Mesendoderm (in vitro differentiated cells): ENCODE data around the gene FAAP100.

Source experiments
- DNase-seq: peaks from one replicate; pipeline ENCODE4 v3.0.0; 2013
- H2AK5ac ChIP-seq: 2 replicates; pipeline ENCODE4 v1.6.1; 2013; ENCODE audit warnings: low read length, inconsistent platforms
- H2BK120ac ChIP-seq: 2 replicates; pipeline ENCODE4 v1.6.1; 2013; ENCODE audit warnings: low read depth, mild to moderate bottlenecking, low read length, moderate library complexity, mixed read lengths
- H2BK15ac ChIP-seq: replicated peaks from 2 replicates; pipeline ENCODE4 v1.6.1; 2013; ENCODE audit warnings: low read depth, mild to moderate bottlenecking, moderate library complexity
- H2BK5ac ChIP-seq: 2 replicates; pipeline ENCODE4 v1.6.1; 2013; ENCODE audit warnings: low read length, inconsistent platforms
- H3K18ac ChIP-seq: 2 replicates; pipeline ENCODE4 v1.6.1; 2013; ENCODE audit warnings: mild to moderate bottlenecking, low read length, mixed read lengths
- H3K23ac ChIP-seq: one replicate; pipeline ENCODE4 v1.6.1; 2013; ENCODE audit warnings: low read length
- H3K27ac ChIP-seq: 2 replicates; pipeline ENCODE4 v1.5.1; 2013; ENCODE audit warnings: low read depth, mild to moderate bottlenecking, inconsistent platforms, low read length, moderate library complexity
- H3K27me3 ChIP-seq: 2 replicates; pipeline ENCODE4 v1.6.1; 2013; ENCODE audit warnings: low read length, control low read depth, mild to moderate bottlenecking, inconsistent platforms; ENCODE audit not compliant: insufficient read depth, poor library complexity
- H3K36me3 ChIP-seq: 2 replicates; pipeline ENCODE4 v1.6.1; 2013; ENCODE audit warnings: low read length, inconsistent platforms; ENCODE audit not compliant: control insufficient read depth, insufficient read depth
- H3K4ac ChIP-seq: one replicate; pipeline ENCODE4 v1.6.1; 2013; ENCODE audit warnings: low read depth, mild to moderate bottlenecking, low read length, moderate library complexity
- H3K4me1 ChIP-seq: 2 replicates; pipeline ENCODE4 v1.6.1; 2013; ENCODE audit warnings: low read depth, low read length, inconsistent platforms; ENCODE audit not compliant: control insufficient read depth
- H3K4me2 ChIP-seq: 2 replicates; pipeline ENCODE4 v1.6.1; 2013; ENCODE audit warnings: low read length
- H3K4me3 ChIP-seq: 2 replicates; pipeline ENCODE4 v1.5.1; 2013; ENCODE audit warnings: mild to moderate bottlenecking, low read length
- H3K56ac ChIP-seq: one replicate; pipeline ENCODE4 v1.6.1; 2013; ENCODE audit warnings: low read length
- H3K79me1 ChIP-seq: 2 replicates; pipeline ENCODE4 v1.6.1; 2013; ENCODE audit warnings: low read length, inconsistent platforms
- H3K79me2 ChIP-seq: 2 replicates; pipeline ENCODE4 v1.6.1; 2013; ENCODE audit warnings: mild to moderate bottlenecking, low read length; ENCODE audit not compliant: control insufficient read depth, insufficient read depth
- H3K9ac ChIP-seq: 2 replicates; pipeline ENCODE4 v1.6.1; 2013; ENCODE audit warnings: low read length, inconsistent platforms
- H4K5ac ChIP-seq: one replicate; pipeline ENCODE4 v1.6.1; 2013; ENCODE audit warnings: low read length
- H4K8ac ChIP-seq: one replicate; pipeline ENCODE4 v1.6.1; 2013; ENCODE audit warnings: low read depth, mild to moderate bottlenecking, control low read depth, low read length, moderate library complexity
- WGBS: extraction: QIAGEN DNeasy Blood & Tissue Kit; methylation state at CpG from one replicate; pipeline ENCODE4 v1.1.7; 2013; ENCODE audit warnings: low lambda C conversion rate, missing lambda C conversion rate; ENCODE audit not compliant: insufficient coverage; ENCODE audit errors: extremely low coverage; 5-methylcytosine and 5-hydroxymethylcytosine counted together

The FAAP100 gene

DNA sequence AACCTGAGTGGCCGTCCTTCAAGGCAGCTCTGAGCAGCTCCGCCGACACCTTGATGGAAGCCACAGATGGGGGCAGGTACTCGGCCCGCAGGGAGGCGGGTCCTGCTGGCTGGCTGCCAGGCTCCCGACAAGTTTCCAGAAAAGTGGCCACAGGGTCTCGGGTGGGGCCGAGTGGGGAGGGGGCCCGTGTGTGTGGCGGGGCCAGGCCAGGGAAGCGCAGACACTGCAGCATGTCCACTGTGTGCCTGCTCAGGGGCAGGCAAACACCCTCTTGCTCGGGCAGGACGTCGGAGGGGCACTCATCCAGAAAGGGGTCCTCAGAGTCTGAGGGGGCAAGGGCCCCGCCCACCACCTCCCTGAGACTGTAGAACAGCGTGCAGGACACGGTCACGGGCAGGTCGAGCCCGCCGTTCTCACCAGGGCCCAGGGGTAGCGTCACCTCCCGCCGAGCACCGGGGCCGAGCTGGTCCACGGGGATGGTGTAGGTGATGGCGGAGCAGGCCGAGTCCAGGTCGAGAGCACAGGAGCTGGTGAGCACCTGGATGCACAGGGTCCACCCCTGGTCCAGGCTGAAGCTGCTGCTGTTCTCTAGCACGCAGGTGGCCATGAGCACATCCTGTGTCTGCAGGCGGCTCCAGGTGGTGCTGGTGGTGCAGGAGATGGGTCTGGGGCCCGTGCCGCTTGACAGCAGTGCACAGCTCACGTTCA is 5.1 kb downstream of the FAAP100 start:
- Histone ChIP-seq H3K23ac (no peak overlapping the region), H3K27me3 (no peaks in the 10 kb centered on the region), H3K18ac (no peak overlapping the region), H3K4me3 (no peak overlapping the region), H3K79me2 (peaks cover 5% of the 10 kb centered on the region), H3K4ac (no peak overlapping the region), H2AK5ac (no peak overlapping the region), H4K8ac (no peak overlapping the region), H3K79me1 (peaks cover 4% of the 10 kb centered on the region), H3K9ac (no peak overlapping the region), H3K4me2 (no peak overlapping the region), H3K36me3 (peaks cover 4% of the 10 kb centered on the region), H4K5ac (no peak overlapping the region), H2BK120ac (no peak overlapping the region), H3K4me1 (no peaks in the 10 kb centered on the region), H2BK5ac (no peak overlapping the region), H3K27ac (no peak overlapping the region), H2BK15ac (no peak overlapping the region), H3K56ac (no peak overlapping the region)
- WGBS: no CpG with 5 or more reads among the region's 36 CpGs
- no peak for DNase-seq

DNA sequence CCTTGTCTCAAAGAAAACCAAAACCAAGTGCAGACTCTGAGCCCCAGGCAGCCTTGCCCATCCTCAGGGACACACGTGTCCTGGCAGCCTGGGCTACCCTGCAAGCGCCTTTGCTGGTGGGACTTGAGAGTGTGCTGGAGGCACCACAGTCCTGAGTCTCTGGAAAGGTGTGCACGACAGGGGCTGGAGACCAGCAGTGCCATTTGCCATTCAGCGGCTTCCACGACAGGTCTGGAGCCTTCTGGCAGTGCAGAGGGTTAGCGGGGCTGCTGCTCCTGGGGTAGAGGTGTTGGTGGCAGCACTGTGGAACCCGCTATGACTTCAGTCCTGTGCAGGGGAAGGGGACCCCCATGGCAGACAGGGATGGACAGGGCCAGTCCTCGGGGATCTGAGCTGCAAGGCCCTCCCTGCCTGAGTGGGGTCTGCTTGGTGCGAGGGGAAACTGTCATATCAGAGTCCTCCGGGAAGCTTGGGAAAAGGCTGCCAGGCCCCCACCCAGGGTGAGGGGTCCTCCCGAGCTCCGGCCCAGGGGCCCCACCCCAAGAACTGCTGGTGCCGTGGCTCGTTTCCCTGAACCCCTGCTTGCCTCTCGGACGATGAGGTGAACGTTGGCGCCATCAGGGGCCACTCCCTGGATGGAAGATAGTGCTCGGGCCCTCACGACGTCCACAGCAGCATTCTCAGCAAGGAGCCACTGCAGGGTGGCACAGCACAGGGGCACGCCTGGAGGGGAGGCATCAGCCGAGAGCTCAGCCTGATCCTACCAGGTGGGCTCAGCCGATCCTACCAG is 6.8 kb downstream of the FAAP100 start:
- Histone ChIP-seq H3K4me1 (no peaks in the 10 kb centered on the region), H3K27ac (no peak overlapping the region), H3K4me2 (no peak overlapping the region), H3K36me3 (peaks cover 4% of the 10 kb centered on the region), H2BK15ac (no peak overlapping the region), H3K4ac (no peak overlapping the region), H3K27me3 (no peaks in the 10 kb centered on the region), H4K5ac (no peak overlapping the region), H3K23ac (no peak overlapping the region), H3K18ac (no peak overlapping the region), H3K56ac (no peak overlapping the region), H3K79me2 (no peaks in the 10 kb centered on the region), H4K8ac (no peak overlapping the region), H3K79me1 (no peaks in the 10 kb centered on the region), H3K9ac (no peak overlapping the region), H2BK5ac (no peak overlapping the region), H3K4me3 (no peak overlapping the region), H2AK5ac (no peak overlapping the region), H2BK120ac (no peak overlapping the region)
- no CpG with 5 or more reads among the region's 24 CpGs for WGBS
- no peak for DNase-seq

DNA sequence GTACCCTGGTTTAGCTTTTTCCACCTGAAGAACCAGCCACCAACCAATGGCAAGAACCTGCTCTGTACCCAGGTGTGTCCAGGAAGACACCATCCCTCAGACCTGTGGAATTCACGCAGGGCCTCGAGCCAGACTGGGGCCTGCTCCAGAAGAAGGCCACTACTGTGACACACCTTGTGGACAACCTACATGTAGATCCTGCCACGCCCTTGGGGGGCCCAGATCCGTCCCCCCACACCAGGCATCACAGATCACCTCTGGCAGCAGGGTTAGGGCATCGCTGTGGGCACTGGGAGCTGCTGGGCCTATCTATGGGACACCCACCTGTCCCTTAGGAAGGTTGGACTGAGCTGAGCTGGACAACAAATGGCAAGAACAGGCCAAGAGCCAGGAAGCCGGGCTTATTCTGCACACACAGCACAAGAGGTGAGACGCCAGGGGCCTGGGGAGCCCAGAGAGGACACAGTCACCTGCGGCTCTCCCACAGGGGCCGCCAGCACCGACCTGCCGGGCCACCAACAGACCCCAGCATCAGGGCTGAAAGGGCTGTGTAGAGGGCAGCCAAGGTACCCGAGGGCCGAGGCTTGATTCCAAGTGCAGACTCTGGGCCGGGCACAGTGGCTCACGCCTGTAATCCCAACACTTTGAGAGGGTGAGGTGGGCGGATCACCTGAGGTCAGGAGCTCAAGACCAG is 7.7 kb downstream of the FAAP100 start:
- WGBS: no CpG with 5 or more reads among the region's 16 CpGs
- Histone ChIP-seq H3K18ac (no peak overlapping the region), H3K4me2 (no peak overlapping the region), H2BK15ac (no peak overlapping the region), H3K27me3 (no peaks in the 10 kb centered on the region), H3K4me1 (no peaks in the 10 kb centered on the region), H2BK120ac (no peak overlapping the region), H4K8ac (no peak overlapping the region), H3K56ac (no peak overlapping the region), H4K5ac (no peak overlapping the region), H3K36me3 (peaks cover 4% of the 10 kb centered on the region), H3K4ac (no peak overlapping the region), H3K27ac (no peak overlapping the region), H2BK5ac (no peak overlapping the region), H3K23ac (no peak overlapping the region), H2AK5ac (no peak overlapping the region), H3K4me3 (no peak overlapping the region), H3K9ac (no peak overlapping the region), H3K79me1 (no peaks in the 10 kb centered on the region), H3K79me2 (no peaks in the 10 kb centered on the region)
- DNase-seq: no peak

DNA sequence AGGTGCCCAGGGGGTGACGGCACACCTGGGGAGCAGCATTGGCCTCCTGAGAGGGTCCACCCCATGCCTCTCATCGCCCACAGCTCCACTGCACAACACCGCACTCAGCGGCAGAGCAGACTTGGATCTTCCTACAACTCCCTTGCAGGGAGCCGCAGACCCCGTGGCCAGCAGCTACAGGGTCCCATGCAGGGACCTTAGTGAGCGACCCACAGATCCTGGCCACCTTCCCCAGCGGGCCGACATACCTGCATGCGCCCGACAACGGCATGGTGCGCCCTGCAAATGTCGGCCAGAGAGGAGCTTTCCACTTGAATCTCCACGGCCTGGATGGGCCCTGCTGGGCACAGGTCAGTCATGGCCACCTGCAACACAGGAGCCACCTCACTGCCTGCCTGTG is 8.4 kb downstream of the FAAP100 start:
- Histone ChIP-seq H3K27me3 (no peaks in the 10 kb centered on the region), H4K5ac (no peak overlapping the region), H3K79me2 (no peaks in the 10 kb centered on the region), H3K27ac (no peak overlapping the region), H3K23ac (no peak overlapping the region), H3K9ac (no peak overlapping the region), H3K56ac (no peak overlapping the region), H3K18ac (no peak overlapping the region), H3K79me1 (no peaks in the 10 kb centered on the region), H3K4me2 (no peak overlapping the region), H2AK5ac (no peak overlapping the region), H2BK15ac (no peak overlapping the region), H4K8ac (no peak overlapping the region), H3K4me1 (no peaks in the 10 kb centered on the region), H2BK5ac (no peak overlapping the region), H3K4ac (no peak overlapping the region), H3K36me3 (peaks cover 4% of the 10 kb centered on the region), H3K4me3 (no peak overlapping the region), H2BK120ac (no peak overlapping the region)
- WGBS: no CpG with 5 or more reads among the region's 15 CpGs
- DNase-seq: no peak

DNA sequence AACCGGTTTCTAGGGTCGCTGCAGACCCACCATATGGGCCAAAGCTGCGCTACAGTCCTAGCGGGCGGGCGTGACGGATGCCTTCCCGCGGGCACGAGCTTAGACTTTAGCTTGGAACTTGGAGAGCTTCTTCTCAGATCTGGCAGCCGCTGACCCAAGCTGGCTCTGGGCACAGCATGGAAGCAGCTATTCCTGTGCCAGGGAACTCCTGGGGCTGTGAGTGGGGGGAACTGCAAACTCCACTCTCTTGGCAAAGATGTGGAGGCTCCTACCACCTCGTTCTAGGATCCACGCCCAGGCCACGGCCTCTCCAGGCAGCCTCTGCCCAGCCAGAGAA is 8.8 kb downstream of the FAAP100 start:
- no CpG with 5 or more reads among the region's 14 CpGs for WGBS
- Histone ChIP-seq H3K4me1 (no peaks in the 10 kb centered on the region), H2BK120ac (no peak overlapping the region), H3K4me3 (no peak overlapping the region), H4K8ac (no peak overlapping the region), H3K27ac (no peak overlapping the region), H3K9ac (no peak overlapping the region), H3K27me3 (no peaks in the 10 kb centered on the region), H3K56ac (no peak overlapping the region), H4K5ac (no peak overlapping the region), H3K36me3 (peaks cover 4% of the 10 kb centered on the region), H3K23ac (no peak overlapping the region), H2AK5ac (no peak overlapping the region), H3K79me2 (no peaks in the 10 kb centered on the region), H3K18ac (no peak overlapping the region), H3K79me1 (no peaks in the 10 kb centered on the region), H3K4ac (no peak overlapping the region), H2BK15ac (no peak overlapping the region), H3K4me2 (no peak overlapping the region), H2BK5ac (no peak overlapping the region)
- no peak for DNase-seq
